NCI-H1436 (cell line): ENCODE measurements around the gene ARHGAP29.

Experiments
- DNase-seq: peaks from one replicate; lab custom pipeline; 2025; lab: John Stamatoyannopoulos, UW

ARHGAP29 gene

GRCh38 chr1:94124538-94124937, 112.8 kb downstream of the ARHGAP29 start:
- no peak for DNase-seq

- no peak for DNase-seq
Observed at GRCh38 chr1:94122201-94122970, 115.0 kb downstream of the ARHGAP29 start.
